T follicular helper cell (primary cell): ENCODE data around the gene OR14I1.
"Not testable (repeated sequence)": the region's sequence is repeated elsewhere in the genome, so short reads cannot be mapped to it uniquely, and the experiment has no call there.

Experiments used
- DNase-seq: peaks from one replicate; pipeline ENCODE4 v3.0.0-alpha.2; 2020; ENCODE audit warnings: low read depth

The OR14I1 gene

DNA sequence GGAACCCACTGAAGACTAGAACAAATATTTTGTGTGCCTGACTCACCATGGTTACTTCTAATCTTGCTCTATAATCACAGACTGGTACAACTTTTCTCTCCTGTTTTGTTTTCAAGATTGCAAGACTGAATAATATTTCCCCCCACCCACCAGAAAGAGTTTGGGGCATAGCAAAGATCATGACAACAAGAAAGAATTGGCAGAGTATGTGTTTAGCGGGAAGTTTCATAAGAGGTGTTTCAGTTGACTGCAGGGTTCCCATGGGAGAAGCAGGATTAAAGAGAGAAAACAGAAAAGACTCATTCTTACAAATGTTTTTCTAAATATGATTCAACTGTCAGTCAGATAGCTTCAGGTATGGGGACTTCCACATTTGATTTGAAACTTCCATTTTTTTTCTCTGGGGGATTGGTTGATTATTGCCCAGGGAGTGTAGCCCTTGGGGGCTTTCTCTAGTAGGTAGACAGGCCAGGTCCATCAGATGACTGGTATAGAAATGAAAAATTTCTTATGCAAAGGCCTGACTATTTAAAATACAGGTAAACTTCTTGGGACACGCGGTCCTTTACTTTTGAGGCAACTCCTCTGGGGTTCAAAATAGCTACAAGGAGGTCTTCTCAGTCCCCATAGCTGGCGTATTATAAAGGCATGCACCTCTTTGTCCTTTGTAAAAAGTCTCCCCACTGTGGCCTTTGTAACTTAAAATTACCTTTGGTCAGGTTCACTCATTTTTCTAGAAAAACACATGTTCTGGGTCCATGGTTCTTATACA, 13.9 kb downstream of the OR14I1 start:
- DNase-seq, result no peak

DNA sequence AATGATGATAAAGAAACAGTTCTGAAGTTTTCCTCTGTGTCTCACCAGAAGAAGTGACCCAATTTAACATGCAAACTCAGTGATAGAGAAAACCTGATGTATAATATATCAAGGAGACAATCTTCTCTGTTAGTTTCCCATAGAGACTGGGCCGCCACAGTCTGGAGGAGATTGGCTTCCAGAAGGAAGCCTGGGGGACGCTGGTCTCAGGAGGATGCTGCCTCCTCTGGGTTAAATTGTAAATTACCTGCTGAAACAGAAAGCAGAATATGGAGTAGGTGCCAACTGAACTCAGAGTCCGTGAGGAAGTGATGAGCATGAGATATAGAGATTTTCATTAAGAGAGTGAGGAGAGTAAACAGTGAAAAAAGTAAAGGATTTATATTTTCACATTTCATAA, 15.8 kb downstream of the OR14I1 start:
- no peak for DNase-seq

DNA sequence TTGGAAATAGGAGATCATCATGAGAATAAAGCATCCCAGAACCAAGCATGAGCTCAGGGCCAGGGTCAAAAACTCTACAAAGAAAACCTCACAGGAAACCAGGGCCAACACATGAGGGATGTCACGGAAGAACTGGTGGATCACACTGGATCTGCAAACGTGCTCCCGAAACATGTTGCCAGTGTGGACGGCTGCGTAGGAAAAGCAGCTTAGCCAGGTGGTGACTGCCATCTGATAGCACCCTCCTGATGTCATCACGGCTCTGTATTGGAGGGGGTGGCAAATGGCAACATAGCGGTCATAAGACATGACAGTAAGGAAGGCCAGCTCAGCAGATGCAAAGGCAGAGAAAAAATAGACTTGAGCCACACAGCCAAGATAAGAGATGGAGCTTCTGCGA, 20.9 kb downstream of the OR14I1 start:
- DNase-seq, result no peak

- no peak for DNase-seq
Observed at GRCh38 chr1:248670003-248670402, 32.6 kb downstream of the OR14I1 start.

- not testable (repeated sequence) for DNase-seq
Observed at GRCh38 chr1:248663453-248664328, 38.9 kb downstream of the OR14I1 start.

GRCh38 chr1:248656797-248657196, 45.8 kb downstream of the OR14I1 start:
- not testable (repeated sequence) for DNase-seq

DNA sequence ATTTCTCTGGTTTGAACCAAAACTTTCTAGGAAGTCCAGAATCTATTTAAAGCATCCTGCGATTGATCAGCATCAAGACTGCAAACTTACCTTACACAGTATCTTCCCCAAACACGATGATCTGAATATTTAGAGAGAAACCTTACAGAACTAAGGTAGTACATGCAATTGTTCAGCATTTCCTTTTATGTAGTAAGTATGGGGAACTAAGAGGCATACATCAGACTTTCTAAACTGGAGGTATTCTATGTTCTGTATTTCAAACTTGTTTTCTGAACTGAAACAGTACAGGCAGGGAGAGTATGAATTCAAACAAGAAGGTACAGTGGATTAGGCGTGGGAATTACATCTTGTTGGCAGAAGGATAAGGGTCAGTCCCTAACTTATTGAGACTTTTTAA, 47.2 kb downstream of the OR14I1 start, which contains the start of gene OR2T27:
Gene OR2T27 (minus strand): TSS at position 175 of the 400 bp plus-strand sequence. CDS start 4,644 bp downstream, outside the sequence.
- DNase-seq, result not testable (repeated sequence)
